ENCODE data around the gene MYO18A.
"Not testable (repeated sequence)": the region's sequence is repeated elsewhere in the genome, so short reads cannot be mapped to it uniquely, and the experiment has no call there.

Gene MYO18A

GRCh38 chr17:29147682-29148081 is 32.5 kb downstream of the MYO18A start:
- no peak for DNase-seq

- not testable (repeated sequence) for DNase-seq
Observed at GRCh38 chr17:29147228-29147627, 33.0 kb downstream of the MYO18A start.

- no peak for DNase-seq
Observed at GRCh38 chr17:29146369-29146972, 33.7 kb downstream of the MYO18A start.

GRCh38 chr17:29145289-29146073 is 34.7 kb downstream of the MYO18A start:
- DNase-seq = peak in 1 of 2 experiments; percentile 52

- no peak for DNase-seq
Observed at GRCh38 chr17:29143894-29144293, 36.3 kb downstream of the MYO18A start.

GRCh38 chr17:29141514-29141876 is 38.7 kb downstream of the MYO18A start:
- no peak for DNase-seq

- DNase-seq = no peak
Observed at GRCh38 chr17:29140631-29141513, 39.3 kb downstream of the MYO18A start.

- DNase-seq = peak; percentile 83 to 86
Observed at GRCh38 chr17:29140051-29140621, 40.1 kb downstream of the MYO18A start.

- DNase-seq = peak in 1 of 2 experiments; percentile 22
Observed at GRCh38 chr17:29138971-29139691, 41.1 kb downstream of the MYO18A start.

GRCh38 chr17:29138184-29138955 is 41.8 kb downstream of the MYO18A start:
- DNase-seq = no peak

GRCh38 chr17:29136998-29137730 is 43.0 kb downstream of the MYO18A start:
- no peak for DNase-seq

- no peak for DNase-seq
Observed at GRCh38 chr17:29135464-29135863, 44.7 kb downstream of the MYO18A start.

GRCh38 chr17:29133121-29133713 is 47.0 kb downstream of the MYO18A start:
- no peak for DNase-seq

- no peak for DNase-seq
Observed at GRCh38 chr17:29131814-29132682, 48.1 kb downstream of the MYO18A start.

GRCh38 chr17:29129731-29130130 is 50.5 kb downstream of the MYO18A start:
- no peak for DNase-seq

- no peak for DNase-seq
Observed at GRCh38 chr17:29127840-29128239, 52.4 kb downstream of the MYO18A start.

GRCh38 chr17:29126268-29126930 is 53.8 kb downstream of the MYO18A start:
- DNase-seq = no peak

- DNase-seq = no peak
Observed at GRCh38 chr17:29125651-29126050, 54.5 kb downstream of the MYO18A start.

- DNase-seq = no peak
Observed at GRCh38 chr17:29124925-29125273, 55.3 kb downstream of the MYO18A start.
